ENCODE data around the gene MYDGF.

- TF ChIP-seq CTCF (IDR thresholded peaks at IDR 0.05; ENCODE audit: low read length): no peak
- TF ChIP-seq EZH2 (IDR thresholded peaks at IDR 0.05; ENCODE audit: borderline replicate concordance, low read length): no peak
These were observed 8.0 kb downstream of the MYDGF start for GRCh38 chr19:4662020-4662695.

Data from OCI-LY1 (cell line).